GM19328 (cell line): ENCODE results near the gene NENF.
A peak's percentile ranks its signal among the peaks of the same experiment; 100 is the strongest.
"Not testable (repeated sequence)": the region's sequence is repeated elsewhere in the genome, so short reads cannot be mapped to it uniquely, and the experiment has no call there.

ENCODE experiments used
- ATAC-seq: cut with Tn5 transposase; IDR thresholded peaks from one replicate; pipeline ENCODE4 v1.9.1; 2021; ENCODE audit warnings: mild to moderate bottlenecking, moderate library complexity; ENCODE audit not compliant: unreplicated experiment

Gene NENF

DNA sequence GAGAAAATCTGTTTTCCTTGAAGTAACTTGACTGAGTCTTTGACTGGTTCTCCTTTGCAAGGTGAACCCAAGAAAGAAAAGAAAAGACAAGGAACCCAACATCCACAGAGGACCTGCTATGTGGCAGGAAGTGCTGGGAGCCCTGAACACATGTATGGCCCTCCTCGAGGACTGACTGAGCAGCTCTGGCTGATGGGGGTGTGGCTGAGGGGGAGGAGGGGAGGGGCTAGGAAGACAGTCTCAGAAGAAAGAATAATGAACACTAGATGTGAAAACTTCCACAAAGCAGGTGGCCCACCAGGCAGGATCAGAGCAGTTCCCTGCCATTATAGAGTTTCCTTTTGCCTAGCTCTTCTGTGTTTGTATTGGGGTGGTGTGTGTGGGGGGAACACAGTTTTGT lies 26.1 kb downstream of the NENF start:
- ATAC-seq = no peak

GRCh38 chr1:212459656-212460055 lies 26.9 kb downstream of the NENF start:
- ATAC-seq = no peak

DNA sequence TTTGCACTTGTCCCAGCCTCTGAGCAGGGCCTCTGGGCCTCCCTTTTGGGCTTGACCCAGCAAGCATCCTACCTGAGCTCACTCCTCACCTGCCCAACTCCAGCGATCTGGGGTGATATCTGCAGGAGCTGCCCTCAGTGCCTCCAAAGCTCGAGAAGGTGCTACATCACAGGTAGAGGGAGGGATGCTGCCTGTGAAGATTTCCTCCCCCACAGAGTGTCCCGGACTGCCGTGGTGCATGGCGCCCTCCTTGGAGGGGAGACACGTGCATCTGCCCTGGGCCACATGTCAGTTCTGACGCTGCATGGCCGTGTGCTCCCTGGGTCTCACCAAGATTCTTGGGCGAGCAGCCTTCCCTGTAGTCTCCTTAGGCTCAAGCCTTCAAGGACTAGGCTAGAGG lies 27.7 kb downstream of the NENF start:
- ATAC-seq = no peak

GRCh38 chr1:212461916-212462660 lies 29.4 kb downstream of the NENF start:
- no peak for ATAC-seq

GRCh38 chr1:212463565-212464285 lies 31.0 kb downstream of the NENF start:
- no peak for ATAC-seq

- no peak for ATAC-seq
Observed at GRCh38 chr1:212465311-212465710, 32.6 kb downstream of the NENF start.

GRCh38 chr1:212466437-212466836 lies 33.7 kb downstream of the NENF start:
- no peak for ATAC-seq

DNA sequence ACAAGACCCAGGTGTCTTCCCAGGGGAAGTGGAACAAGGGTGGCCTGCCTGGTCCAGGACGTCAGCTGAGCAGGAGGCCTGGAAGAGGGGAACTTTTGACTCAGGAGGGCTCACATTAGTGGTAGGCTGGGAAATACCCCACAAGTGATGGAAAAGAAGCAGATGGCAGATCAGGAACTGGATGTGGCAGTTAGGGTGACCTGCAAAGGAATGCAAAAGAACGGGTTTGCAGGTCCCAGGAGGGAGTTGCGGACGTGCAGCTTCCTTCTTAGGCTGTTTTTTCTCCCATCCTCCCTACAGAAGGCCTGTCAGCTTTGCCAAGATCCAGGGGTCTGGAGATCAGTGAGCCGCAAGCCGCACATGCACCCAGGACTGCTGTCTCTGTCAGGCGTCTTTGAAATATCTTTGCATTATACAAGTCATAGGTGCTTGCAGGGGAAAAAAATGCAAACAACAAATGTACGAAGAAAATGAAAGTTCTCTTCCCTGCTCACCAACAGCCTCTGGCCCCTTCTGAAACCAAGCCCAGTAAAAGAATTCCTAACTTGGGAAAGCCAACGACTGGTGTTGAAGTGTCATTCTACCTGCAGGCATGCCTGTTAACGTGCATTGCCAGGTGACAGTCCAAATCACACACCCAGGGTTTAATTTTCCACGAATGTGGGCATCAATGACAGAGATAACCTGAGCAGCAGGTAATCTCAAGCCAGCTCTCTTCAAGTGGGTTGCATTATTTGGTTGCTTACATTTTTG lies 34.4 kb downstream of the NENF start:
- ATAC-seq = no peak

- ATAC-seq = no peak
Observed at GRCh38 chr1:212467843-212468482, 35.2 kb downstream of the NENF start.

GRCh38 chr1:212470059-212470458 lies 37.3 kb downstream of the NENF start:
- ATAC-seq = no peak

- ATAC-seq = no peak
Observed at GRCh38 chr1:212471286-212471685, 38.6 kb downstream of the NENF start.

GRCh38 chr1:212471891-212472675 lies 39.4 kb downstream of the NENF start:
- ATAC-seq = no peak

DNA sequence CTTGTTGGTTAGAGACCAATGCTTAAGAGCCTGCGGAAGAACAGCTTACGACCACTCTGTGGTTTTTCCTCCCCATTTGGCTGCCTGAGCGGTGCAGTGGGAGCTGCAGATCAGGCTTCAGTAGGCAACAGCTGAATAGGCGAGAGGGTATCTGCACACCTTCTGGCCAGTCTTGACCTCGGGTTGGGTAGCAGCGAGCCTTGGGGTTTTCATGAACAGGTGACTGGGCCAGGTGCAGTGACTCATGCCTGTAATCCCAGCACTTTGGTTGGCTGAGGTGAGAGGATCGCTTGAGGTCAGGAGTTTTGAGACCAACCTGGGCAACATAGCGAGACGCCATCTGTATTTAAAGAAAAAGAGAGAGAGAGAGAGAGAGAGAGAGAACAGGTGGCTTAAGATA lies 41.0 kb downstream of the NENF start:
- no peak for ATAC-seq

- ATAC-seq = no peak
Observed at GRCh38 chr1:212475151-212475550, 42.4 kb downstream of the NENF start.

DNA sequence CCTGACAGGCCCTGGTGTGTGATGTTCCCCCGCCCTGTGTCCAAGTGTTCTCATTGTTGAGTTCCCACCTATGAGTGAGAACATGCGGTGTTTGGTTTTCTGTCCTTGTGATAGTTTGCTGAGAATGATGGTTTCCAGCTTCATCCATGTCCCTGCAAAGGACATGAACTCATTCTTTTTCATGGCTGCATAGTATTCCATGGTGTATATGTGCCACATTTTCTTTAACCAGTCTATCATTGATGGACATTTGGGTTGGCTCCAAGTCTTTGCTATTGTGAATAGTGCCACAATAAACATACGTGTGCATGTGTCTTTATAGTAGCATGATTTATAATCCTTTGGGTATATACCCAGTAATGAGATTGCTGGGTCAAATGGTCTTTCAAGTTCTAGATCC lies 43.1 kb downstream of the NENF start:
- not testable (repeated sequence) for ATAC-seq

DNA sequence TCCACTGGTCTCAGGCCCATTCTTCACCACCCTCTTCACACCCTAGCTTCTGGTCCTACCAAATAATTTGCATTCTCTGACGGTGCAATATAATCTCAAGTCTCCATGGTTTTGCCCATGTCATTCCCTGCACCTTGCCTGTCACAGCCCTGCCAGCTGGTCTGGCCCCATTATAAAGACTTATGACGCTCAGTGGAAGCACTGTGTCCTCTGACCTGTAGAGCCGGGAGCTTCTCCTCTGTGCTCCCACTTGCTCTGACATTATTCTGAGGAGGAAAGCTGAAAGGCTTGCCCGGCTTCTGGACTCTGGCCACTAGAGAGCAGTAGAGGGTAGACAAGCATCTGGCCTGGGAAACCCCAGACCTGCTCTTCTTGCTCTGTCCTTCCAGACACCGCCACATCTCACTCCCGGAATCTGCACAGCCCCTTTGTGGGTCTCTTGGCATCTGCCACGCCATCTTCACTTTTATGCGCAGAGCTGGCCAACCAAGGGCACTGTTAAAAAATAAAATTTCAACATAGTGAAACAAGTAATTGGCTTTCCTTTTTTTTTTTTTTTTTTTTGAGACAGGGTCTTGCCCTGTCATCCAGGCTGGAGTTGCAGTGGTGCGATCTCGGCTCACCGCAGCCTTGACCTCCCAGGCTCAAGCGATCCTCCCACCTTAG lies 44.4 kb downstream of the NENF start:
- peak; percentile 75 for ATAC-seq

GRCh38 chr1:212477680-212478466 lies 45.2 kb downstream of the NENF start:
- no peak for ATAC-seq

GRCh38 chr1:212478467-212479025 lies 45.8 kb downstream of the NENF start:
- ATAC-seq = no peak

GRCh38 chr1:212479188-212479587 lies 46.5 kb downstream of the NENF start:
- ATAC-seq = no peak
